ENCODE measurements around the gene MS4A6E. TPM values are rescaled to one million over a fixed set of nuclear protein-coding genes. Genes with fewer than 3 reads are reported as not detected.
A peak's percentile ranks its signal among the peaks of the same experiment; 100 is the strongest.

MS4A6E gene
- total and polyA plus RNA-seq, 2 of the 8 experiments (the other 6 are each of a cell fraction or from before 2014, with no cell fraction given), result not detected

DNA sequence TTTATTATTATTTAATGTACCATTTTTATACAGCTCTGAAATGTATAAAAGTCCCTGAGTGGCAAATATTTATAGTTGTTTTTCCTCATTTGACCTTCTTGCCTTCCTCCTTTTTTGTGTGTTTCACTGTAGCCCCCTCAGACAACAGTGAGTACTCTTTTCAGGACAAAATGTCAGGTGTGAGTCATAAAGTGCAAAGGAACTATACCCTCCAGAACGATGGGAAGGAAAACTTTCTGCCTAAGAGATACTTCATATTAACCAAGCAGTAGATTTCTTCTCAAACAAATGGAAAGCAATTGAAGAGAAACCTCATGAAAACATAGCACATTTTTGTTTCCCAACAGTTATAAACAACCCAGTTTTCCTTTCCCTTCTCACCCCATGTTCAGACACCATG is 35.2 kb downstream of the MS4A6E start:
- H3K4me3 ChIP-seq (ENCODE audit: extremely low read depth in 1 of 4, insufficient read depth in 2 of 4, low read depth in 3 of 4, low read length in 4 of 4), result no peak overlapping the region
- H3K79me2 ChIP-seq (ENCODE audit: control insufficient read depth in 1 of 2, insufficient read depth in 2 of 2, low read length in 2 of 2), result no peaks in the 10 kb centered on the region
- H3K14ac ChIP-seq (ENCODE audit: insufficient read length), result no peak overlapping the region
- TF ChIP-seq POLR2A (IDR thresholded peaks at IDR 0.05; ENCODE audit: control extremely low read depth in 1 of 2, low read depth in 2 of 2, low read length in 2 of 2) (no peak), TAF7 (optimal IDR thresholded peaks at IDR 0.05; ENCODE audit: borderline replicate concordance, low read depth, low read length) (no peak)
- no peak overlapping the region for H2BK15ac ChIP-seq (ENCODE audit: low read length)
- no peak overlapping the region for H2BK120ac ChIP-seq (replicated peaks; ENCODE audit: low read depth, low read length)
- H3K9me3 ChIP-seq (ENCODE audit: insufficient read depth in 2 of 2, low read depth in 1 of 2, low read length in 1 of 2), result peaks cover 0 to 4% of the 10 kb centered on the region in 2 experiments; a peak in 2 of 4 replicates
- CTCF ChIA-PET (ENCODE audit: partially characterized antibody), result interaction anchor here (0.8 to 13.3 kb wide), 18 partner anchors 9 to 401 kb away, joined by 3 to 115 read pairs (median 9); no protein-coding TSS in a partner anchor
- H3K23me2 ChIP-seq (ENCODE audit: low read depth, low read length), result no peaks in the 10 kb centered on the region
- POLR2A ChIA-PET (ENCODE audit: partially characterized antibody), result no interaction called here
- H2AFZ ChIP-seq (ENCODE audit: low read length), result peak overlapping the region; percentile 89; the same call in 1 of the 2 replicates
- H2BK12ac ChIP-seq (ENCODE audit: low read depth, low read length), result no peak overlapping the region
- no peak overlapping the region for H4K91ac ChIP-seq (replicated peaks; ENCODE audit: insufficient read length, low read length)
- H3K27me3 ChIP-seq (replicated peaks in 1 of 4; ENCODE audit: control insufficient read depth in 3 of 4, extremely low read depth in 1 of 4, insufficient read depth in 3 of 4, low read length in 3 of 4), result no peaks in the 10 kb centered on the region
- no peak overlapping the region for H2BK5ac ChIP-seq (ENCODE audit: low read depth, low read length)
- no peak overlapping the region for H3K23ac ChIP-seq (ENCODE audit: insufficient read length)
- no peak overlapping the region for H3K18ac ChIP-seq (ENCODE audit: extremely low read depth, low read length)
- no peak overlapping the region for H2AK5ac ChIP-seq (ENCODE audit: low read depth, low read length)
- no peak overlapping the region for H3K9ac ChIP-seq (replicated peaks in 1 of 4; ENCODE audit: extremely low read depth in 1 of 4, low read depth in 3 of 4, low read length in 3 of 4)
- DNase-seq (ENCODE audit: low read depth in 1 of 2, low spot score in 2 of 2) (no peak), FAIRE-seq (no peak)
- H3K27ac ChIP-seq (ENCODE audit: low read depth, low read length), result no peak overlapping the region
- no peak overlapping the region for H3K56ac ChIP-seq (replicated peaks; ENCODE audit: insufficient read length, low read depth, low read length)
- H3K4me1 ChIP-seq (replicated peaks in 1 of 4; ENCODE audit: control insufficient read depth in 3 of 4, insufficient read depth in 4 of 4, low read length in 3 of 4), result peaks cover 0 to 15% (median 3%) of the 10 kb centered on the region in 4 experiments; a peak in 3 of 7 replicates
- H3K4me2 ChIP-seq (ENCODE audit: insufficient read depth in 1 of 2, low read depth in 2 of 2, low read length in 2 of 2), result no peak overlapping the region
- no peak overlapping the region for H2BK20ac ChIP-seq (ENCODE audit: low read length)
- no peak overlapping the region for H4K8ac ChIP-seq (ENCODE audit: extremely low read depth, insufficient read depth, low read length)
- H3K4ac ChIP-seq (replicated peaks; ENCODE audit: insufficient read length, low read depth, low read length), result no peak overlapping the region
- 79% methylated on average over 1 of the region's 1 CpG; no CpG with 5 or more reads in 1 of the 2 experiments for WGBS, 2 experiments (ENCODE audit: extremely low coverage in 1 of 2, insufficient coverage in 1 of 2, insufficient read length in 1 of 2, insufficient replicate concordance in 2 of 2, low coverage in 1 of 2, low lambda C conversion rate in 2 of 2, missing lambda C conversion rate in 1 of 2)
- H4K20me1 ChIP-seq (replicated peaks in 1 of 2; ENCODE audit: control insufficient read depth in 1 of 2, insufficient read depth in 2 of 2, low read length in 2 of 2), result no peaks in the 10 kb centered on the region
- no peaks in the 10 kb centered on the region for H3K36me3 ChIP-seq (ENCODE audit: control insufficient read depth in 2 of 4, insufficient read depth in 4 of 4, low read length in 3 of 4)
- no peaks in the 10 kb centered on the region for H3K79me1 ChIP-seq (ENCODE audit: low read depth, low read length)
- H4K5ac ChIP-seq (ENCODE audit: insufficient read length, low read depth, low read length), result no peak overlapping the region

Measured in H1 (cell line).